ENCODE results near the gene SERPINA4.
"Not testable (repeated sequence)": the region's sequence is repeated elsewhere in the genome, so short reads cannot be mapped to it uniquely, and the experiment has no call there.

Gene SERPINA4

DNA sequence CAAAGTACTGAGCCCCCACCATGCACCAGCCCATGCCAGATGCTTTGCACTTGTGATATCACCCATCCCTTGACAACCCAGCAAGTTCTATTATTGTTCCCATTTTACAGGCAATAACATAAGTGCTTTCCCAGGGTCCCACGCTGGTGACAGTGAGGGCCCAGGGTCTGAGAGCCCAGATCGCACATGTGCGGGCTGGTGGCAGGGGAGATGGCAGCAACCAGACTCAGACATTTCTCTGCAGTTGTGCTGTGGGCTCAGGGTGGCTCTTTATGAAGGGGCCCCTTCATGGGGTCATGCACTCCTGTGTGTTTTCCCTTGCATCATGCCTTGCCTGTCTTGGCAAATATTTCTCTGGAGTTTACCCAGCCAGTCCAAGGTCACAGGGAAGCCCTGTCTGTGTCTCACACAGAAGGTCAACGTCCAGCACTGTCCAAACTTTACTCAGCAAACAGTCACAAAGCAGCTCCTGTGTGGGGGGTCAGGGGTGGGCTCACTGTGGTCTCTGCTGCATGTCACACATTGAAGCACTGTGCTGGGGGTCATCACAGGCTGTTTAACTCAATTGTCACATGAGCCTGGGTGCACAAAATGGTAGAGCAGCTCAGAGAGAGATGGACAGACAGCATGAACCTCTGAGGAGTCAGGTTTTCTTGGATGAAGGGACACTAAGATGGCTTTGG lies 32.6 kb downstream of the SERPINA4 start:
- DNase-seq = no peak

DNA sequence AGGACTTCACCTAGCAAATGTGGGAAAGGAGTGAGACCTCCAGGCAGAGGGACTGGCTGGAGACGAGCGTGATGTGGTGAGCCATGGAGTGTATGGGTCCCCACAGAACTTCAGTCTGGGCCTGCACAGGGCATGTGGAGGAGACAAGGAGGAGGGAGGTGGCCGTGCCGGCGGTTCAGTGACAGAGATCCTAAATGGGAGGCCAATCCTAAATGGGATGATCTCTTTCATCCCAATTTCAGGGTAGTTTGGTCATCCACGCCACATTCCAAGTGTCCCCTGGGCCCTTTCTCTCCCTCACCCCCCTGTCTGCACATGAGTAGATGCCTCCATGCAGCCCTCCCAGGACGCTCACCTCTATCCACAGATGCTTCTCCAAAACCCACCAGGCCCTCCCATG lies 33.2 kb downstream of the SERPINA4 start:
- DNase-seq = no peak

GRCh38 chr14:94595912-94596311 lies 34.7 kb downstream of the SERPINA4 start:
- no peak for DNase-seq

GRCh38 chr14:94596361-94596760 lies 35.1 kb downstream of the SERPINA4 start:
- no peak for DNase-seq

GRCh38 chr14:94597788-94598187 lies 36.5 kb downstream of the SERPINA4 start:
- DNase-seq = no peak

DNA sequence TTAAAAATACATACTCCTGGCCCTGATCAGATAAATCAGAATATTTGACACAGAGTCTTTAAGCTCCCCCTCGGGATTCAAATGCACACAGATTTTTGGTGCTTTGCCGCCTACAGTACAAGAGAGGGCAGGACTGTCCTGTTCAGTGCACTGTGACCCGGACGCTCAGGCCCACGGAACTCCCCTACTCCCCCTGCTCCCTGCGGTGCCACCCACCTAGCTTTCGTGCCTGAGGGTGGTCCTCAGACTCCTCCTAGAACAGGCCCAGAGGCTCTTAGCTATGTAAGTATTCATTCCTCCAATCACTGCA lies 37.2 kb downstream of the SERPINA4 start:
- no peak for DNase-seq

- DNase-seq = no peak
Observed at GRCh38 chr14:94598816-94599655, 37.8 kb downstream of the SERPINA4 start.

DNA sequence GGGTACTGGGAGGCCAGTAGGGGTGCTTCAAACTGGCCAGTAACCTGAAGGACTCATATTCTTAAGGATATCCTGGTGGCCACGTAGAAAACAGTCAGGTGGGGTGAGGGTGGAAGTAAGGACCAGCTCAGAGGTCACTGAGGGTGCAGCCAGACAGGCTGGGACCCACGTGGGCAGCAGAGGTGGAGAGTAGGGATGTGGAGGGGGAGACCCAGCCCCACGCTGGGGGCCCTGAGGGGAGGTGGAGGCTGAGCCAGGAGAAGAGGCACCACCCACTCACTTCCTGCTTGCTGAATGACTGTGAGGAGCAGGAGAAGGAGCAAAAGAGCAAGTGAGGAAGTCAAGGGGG lies 38.4 kb downstream of the SERPINA4 start:
- no peak for DNase-seq

DNA sequence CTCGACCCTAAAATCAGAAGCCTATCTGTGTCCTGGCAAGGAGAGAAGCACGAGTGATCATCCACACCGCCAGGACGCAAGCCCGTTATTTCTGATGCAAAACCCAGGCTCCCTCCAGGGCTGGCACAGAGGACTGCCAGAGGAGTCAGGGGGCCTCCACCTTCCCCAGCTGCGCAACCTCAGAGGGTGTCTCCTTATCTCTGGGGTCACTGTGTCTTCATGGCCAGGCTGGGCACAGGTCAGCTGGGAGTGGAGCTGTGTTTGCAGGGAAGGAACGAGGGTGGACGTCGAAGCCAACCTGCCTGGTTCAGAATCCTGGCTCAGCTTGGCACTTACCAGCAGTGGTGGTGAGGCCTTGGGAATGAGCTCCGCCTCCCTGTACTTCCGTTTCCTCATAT lies 38.9 kb downstream of the SERPINA4 start:
- DNase-seq = no peak

DNA sequence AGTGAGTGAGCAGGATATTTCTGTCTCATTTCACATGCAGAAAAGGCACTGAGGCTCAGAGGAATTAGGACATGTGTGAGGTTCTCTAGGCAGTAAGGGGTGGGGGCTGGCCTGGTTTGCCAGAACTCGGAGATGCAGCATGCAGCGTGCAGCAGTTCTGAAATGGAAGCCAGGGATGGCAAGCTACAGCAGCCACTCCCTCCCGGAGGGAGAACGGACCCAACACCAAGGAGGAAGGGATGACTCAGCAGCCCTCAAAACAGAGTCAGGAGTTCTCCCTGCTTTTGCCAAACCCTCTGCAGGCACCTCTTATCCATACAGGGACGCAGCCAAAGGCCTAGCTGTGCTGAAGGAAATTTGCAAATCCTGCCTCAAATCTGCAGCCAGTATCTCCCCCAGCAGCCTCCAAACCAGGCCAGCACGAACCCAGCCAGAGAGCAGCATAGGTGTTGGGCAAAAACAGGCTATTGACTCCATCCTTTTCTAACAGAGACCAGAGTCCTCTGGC lies 40.7 kb downstream of the SERPINA4 start:
- DNase-seq = no peak

DNA sequence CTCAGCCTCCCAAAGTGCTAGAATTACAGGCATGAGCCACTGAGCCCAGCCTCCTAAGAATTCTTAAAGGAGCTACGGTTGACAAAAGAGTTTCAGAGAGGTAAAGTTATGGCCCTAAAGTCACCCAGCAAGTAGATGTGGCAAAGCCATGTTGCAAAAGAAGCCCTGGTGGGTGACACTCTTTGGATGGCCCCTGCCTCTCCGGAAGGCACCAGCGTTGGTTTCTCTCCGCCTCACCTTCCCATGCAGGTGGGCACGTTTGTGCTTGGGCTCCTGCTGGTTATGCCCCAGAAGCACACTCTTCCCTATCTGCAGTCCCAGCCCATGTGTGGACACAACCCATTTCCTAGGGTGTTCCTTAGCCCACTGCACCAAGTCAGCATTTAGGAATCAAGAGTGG lies 41.5 kb downstream of the SERPINA4 start:
- no peak for DNase-seq

DNA sequence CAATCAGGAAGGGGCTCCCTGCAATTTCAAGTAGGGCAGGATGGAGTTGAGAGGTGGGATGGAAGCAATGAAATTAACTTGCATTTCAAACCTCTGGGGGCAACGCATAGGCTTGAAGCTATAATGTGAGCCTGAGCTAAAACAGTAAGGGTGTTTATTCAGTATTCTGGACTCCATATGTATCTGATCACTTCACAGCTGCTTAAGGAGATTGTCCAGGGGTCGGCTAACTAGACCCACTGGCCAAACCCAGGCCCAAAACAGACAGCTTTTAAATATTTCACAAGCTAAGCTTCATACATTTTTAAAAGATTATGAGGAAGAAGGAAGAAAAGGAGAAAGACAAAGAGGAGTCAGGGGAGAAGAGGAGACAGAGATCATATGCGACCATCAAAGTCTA lies 44.1 kb downstream of the SERPINA4 start:
- DNase-seq = no peak

GRCh38 chr14:94608966-94609365 lies 47.7 kb downstream of the SERPINA4 start:
- DNase-seq = not testable (repeated sequence)

DNA sequence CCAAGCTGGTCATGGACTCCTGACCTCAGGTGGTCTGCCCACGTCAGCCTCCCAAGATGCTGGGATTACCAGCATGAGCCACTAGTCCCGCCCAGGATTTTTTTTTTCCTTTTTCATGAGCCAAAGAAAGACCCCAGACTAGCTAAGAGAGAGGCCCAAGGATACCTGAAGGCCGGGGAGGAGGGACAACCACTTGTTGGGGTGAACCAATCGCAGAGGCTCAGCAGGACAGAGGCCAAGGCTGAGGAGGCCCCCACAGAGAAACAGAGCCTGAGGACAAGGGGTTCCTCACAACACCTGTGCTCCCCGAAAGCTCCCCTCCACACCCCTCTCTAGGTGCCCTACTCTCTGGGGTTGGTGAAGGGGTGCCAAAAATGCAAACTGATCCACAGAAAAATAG lies 49.9 kb downstream of the SERPINA4 start:
- no peak for DNase-seq

DNA sequence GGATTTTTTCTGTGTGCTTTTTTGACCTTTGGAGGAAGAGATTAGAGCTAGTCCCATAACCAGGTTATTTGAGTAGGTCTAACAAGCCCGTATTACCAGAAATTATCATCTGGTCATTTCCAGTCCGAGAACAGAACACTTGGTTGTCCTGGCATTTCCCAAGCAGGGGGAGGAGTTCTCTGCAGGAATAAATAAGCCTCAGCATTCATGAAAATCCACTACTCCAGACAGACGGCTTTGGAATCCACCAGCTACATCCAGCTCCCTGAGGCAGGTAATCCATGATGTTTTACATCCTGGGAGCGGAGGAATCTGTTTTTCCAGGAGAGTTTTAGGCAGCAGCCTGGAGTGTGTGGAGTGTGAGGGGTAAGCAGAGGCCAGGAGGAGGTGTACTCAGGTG lies 50.9 kb downstream of the SERPINA4 start, which contains the start of gene SERPINA3:
Gene SERPINA3 (plus strand): TSS at position 218 of the 400 bp plus-strand sequence. CDS start 2,051 bp downstream, outside the sequence.
- DNase-seq = no peak

DNA sequence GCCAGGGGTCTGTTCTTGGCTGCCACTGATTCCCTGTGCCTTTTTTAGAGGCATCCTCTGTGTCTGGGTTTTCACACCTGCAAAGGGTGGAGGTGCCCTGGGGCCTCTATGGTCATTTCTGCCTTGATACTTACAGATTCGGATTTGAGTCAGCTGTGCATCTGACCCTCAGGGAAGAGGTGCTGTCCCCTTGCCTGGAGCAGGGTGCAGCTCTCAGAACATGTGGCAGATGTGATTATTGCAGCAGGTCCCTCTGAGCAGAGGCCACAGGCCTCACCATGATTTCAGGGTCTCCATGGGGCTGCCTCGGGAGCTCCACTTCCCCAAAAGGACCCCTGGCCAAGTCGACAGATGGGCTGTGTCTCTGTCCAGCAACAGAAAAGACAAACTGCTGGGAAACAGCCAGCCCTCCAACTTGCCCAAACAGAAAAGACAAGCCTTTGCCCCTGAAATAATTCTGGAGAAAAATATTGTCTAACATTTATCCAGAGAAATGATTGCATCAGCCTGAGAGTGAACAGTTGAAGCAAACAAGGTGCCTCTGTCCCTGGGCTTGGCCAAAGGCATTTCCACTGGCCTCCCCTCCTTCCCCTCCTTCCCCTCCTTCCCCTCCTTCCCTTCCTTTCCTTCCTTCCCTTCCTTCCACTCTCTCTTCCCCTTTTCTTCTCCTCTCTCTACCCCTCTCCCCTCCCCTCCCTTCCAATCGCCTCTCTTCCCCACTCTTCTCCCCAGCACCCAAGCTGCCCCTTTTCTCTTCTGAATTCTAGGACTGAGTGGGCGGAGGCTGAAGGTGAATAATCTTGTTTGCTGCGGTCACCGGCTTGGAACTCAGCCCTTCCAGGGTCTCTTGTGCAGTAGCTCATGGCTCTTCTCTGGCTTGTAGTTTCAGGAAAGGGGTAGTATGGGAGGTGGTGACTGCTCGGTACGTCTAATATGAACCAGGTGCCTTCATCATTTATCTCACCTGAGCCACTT lies 51.6 kb downstream of the SERPINA4 start:
- no peak for DNase-seq

DNA sequence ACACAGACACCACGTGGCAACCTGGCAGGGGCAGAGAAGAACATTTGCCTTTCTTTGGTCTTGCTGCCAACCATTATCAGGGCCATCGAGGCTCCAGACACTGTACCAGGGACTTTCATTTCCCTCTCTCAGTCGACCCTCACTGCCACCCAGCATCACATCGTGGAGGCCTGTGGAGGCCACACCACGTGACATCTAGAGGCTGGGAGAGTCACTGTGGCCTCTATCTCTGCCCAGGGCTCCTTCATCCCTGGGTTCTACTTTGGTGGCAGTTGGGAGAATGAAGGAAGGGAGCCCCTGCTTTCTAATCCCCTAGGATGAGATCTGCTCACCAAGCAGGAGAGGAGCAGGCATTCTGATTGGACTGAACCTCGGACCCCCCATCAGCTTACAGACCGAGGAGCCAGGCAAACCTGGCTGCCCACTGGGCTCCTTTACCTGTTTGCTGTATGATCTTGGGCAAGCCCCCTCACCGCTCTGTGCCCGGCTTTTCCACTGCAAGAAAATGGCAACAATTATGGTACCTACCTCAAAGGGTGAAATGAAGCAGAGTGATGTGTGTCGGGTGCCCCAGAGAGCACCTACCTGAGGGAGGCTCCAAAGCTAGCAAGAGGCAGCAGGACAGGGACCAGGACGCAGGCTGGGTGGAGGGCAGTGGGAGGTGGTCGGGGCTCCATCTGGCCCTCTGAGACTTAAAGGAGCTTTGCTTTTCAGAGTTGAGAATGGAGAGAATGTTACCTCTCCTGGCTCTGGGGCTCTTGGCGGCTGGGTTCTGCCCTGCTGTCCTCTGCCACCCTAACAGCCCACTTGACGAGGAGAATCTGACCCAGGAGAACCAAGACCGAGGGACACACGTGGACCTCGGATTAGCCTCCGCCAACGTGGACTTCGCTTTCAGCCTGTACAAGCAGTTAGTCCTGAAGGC lies 52.7 kb downstream of the SERPINA4 start:
- DNase-seq = no peak

DNA sequence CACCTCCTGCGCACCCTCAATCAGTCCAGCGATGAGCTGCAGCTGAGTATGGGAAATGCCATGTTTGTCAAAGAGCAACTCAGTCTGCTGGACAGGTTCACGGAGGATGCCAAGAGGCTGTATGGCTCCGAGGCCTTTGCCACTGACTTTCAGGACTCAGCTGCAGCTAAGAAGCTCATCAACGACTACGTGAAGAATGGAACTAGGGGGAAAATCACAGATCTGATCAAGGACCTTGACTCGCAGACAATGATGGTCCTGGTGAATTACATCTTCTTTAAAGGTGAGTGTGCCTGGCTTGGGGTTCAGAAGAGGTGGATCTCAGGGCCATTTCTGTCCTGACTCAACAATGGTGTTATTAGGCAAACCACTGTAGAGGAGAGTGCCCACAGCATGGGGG lies 53.6 kb downstream of the SERPINA4 start:
- no peak for DNase-seq

- DNase-seq = no peak
Observed at GRCh38 chr14:94615254-94615653, 54.0 kb downstream of the SERPINA4 start.

DNA sequence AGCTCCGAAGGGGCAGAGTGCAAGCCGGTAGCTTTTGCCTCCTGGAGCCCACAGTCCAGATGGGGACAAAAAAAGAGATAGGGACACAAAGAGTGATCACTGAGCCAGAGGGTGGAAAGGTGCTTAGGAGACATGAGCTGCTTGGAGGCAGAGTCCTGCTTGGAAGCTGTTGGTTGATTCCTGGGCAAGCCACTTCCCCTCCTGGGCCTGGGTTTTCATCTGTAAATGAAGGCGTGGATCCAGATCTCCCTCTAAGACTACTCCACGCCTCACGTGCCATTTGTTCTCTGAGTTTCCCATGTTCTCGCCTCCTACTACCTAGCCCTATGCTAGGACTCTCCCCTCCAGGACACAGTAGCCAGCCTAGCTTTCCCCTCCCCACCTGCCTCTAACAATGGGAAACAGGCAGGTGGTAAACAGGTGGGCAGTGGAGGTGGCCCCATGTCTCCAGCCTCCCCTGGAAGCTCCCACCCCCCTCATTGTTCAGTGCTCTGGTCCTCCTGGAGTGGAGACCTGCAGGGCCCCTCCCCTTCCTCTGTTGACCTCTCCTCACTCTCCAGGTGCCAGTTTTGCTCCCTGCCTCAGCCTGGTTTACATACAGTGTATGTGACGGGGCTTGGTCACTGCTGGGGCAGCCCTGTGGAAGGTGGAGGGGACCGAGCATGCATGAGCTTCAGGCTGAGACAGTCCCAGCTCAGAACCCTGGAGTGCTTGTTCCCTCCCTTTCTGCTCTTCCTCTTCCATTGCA lies 54.8 kb downstream of the SERPINA4 start:
- no peak for DNase-seq

DNA sequence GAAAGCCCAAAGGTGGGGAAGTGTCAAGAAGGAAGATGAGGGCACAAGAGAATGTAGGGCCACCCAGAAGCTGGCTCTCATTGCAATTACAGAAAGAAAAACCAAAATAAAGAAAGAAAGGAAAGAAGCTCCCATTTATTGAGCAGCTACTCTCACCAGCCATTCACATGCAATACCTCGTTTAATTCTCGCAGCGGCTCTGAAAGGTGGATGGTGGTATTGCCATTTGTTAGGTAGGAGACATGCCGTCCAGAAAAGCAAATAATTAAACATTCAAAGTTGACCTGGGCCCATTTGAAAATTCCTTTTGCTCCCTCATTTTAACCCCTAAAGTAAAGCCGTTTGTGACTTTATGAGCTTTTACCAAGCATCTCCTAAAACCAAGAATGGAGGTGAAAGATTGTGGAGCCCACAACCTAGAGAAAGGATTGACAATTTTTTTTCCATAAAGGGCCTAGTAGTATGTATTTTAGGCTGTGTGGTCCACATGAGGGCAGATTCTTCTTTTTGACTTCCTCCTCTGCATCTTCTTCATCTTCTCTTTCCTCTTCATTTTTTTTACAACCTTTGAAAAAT lies 56.2 kb downstream of the SERPINA4 start:
- DNase-seq = no peak
